Uterus (tissue), 2 donors: ENCODE results near the gene DUOX1.

ENCODE experiments used
- CTCF ChIP-seq, 4 experiments: fragments of 200-600 bp in 2 of 4; fragments of 450-650 bp in 2 of 4; sonication (generic) in 2 of 4; IDR thresholded peaks; one replicate each; pipeline ENCODE4 v1.5.1; 2016 to 2019; ENCODE audit warnings: antibody characterized with exemption in 4 of 4, mild to moderate bottlenecking in 2 of 4, moderate library complexity in 1 of 4
- POLR2A ChIP-seq, 2 donors: fragments of 450-650 bp; IDR thresholded peaks; one replicate each; pipeline ENCODE4 v1.6.1; 2016; ENCODE audit warnings: antibody characterized with exemption in 2 of 2, mild to moderate bottlenecking in 1 of 2, moderate library complexity in 1 of 2

GRCh38 chr15:45157974-45158373 is 28.2 kb downstream of the DUOX1 start:
- TF ChIP-seq CTCF (IDR thresholded peaks at IDR 0.05) (no peak), POLR2A (IDR thresholded peaks at IDR 0.05) (no peak)
